Testis (tissue), 3 donors: ENCODE data around the gene ENG. TPM values are rescaled to one million over a fixed set of nuclear protein-coding genes. Genes with fewer than 3 reads are reported as not detected.

Experiments used
- DNase-seq: peaks from one replicate; pipeline ENCODE4 v3.0.0-alpha.2; 2019
- H3K27ac ChIP-seq, 2 donors: fragments of 200-600 bp; sonication (generic); one replicate each; pipeline ENCODE4 v1.5.1; 2019
- H3K27me3 ChIP-seq: fragments of 200-600 bp; sonication (generic); one replicate; pipeline ENCODE4 v1.5.1; 2019
- H3K36me3 ChIP-seq: fragments of 200-600 bp; sonication (generic); one replicate; pipeline ENCODE4 v1.5.1; 2017; ENCODE audit warnings: low read depth; ENCODE audit errors: missing control alignments
- H3K4me1 ChIP-seq: fragments of 200-600 bp; sonication (generic); one replicate; pipeline ENCODE4 v1.5.1; 2019
- H3K4me3 ChIP-seq, 2 donors: fragments of 200-600 bp; sonication (generic); one replicate each; pipeline ENCODE4 v1.5.1; 2017 to 2019
- H3K9me3 ChIP-seq: fragments of 200-600 bp; sonication (generic); one replicate; pipeline ENCODE4 v1.5.1; 2017
- CTCF ChIP-seq, 3 experiments: fragments of 450-650 bp in 2 of 3; fragments of 200-600 bp in 1 of 3; sonication (generic) in 1 of 3; IDR thresholded peaks; one replicate each; pipeline ENCODE4 v1.5.1; 2016 to 2019; ENCODE audit warnings: antibody characterized with exemption in 3 of 3, mild to moderate bottlenecking in 2 of 3, moderate library complexity in 1 of 3
- POLR2A ChIP-seq: fragments of 450-650 bp; IDR thresholded peaks from one replicate; pipeline ENCODE4 v1.6.1; 2017; ENCODE audit warnings: antibody characterized with exemption, mild to moderate bottlenecking, moderate library complexity
- WGBS, 2 donors: methylation state at CpG; one replicate each; pipeline ENCODE4 v1.1.5; 2018; 5-methylcytosine and 5-hydroxymethylcytosine counted together
- intact Hi-C: fragments of 100-400 bp; cut with DNase I; formaldehyde crosslinking; loops from one replicate; pipeline ENCODE4 v1.15.1; 2023; ENCODE audit warnings: low total_unique reads
- polyA plus RNA-seq: library from polyadenylated mRNA; stranded (reverse); fragments of 350-450 nt; fragmentation: Illumina TruSeq; extraction: RNeasy Lipid Tissue Mini Kit (QIAGEN cat#74804); gene quantifications from one replicate; pipeline ENCODE4 v1.2.3, GENCODE V29; 2014; ENCODE audit warnings: low read depth, low replicate concordance; ENCODE audit not compliant: insufficient read depth
- total RNA-seq, 2 donors: library from RNA; depleted of rRNA; stranded (reverse); fragments of >200 nt; gene quantifications; one replicate each; pipeline ENCODE4 v1.2.3, GENCODE V29; 2016

Gene ENG
- total and polyA plus RNA-seq, 3 donors from 2014 or later = 132 to 214 (median 144) TPM

DNA sequence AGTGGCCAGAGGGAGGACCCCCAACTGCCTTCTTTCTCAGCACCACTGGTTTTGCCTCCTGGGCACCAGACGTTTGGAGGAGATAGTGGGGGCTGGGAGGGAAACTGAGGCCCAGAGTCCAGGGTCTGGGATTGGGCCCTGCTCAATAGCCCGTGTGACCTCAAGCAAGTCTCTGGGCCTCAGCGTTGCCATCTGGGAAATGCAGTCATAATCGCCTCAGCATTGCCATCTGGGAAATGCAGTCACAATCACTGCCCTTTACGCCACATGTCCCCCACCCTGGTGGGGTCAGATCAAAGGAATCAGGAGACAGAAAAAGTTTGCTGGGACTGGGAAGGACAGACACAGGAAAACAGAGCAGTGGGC lies 77.6 kb downstream of the ENG start:
- 72 to 80% methylated on average over 4 to 5 of the region's 5 CpGs for WGBS, 2 donors
- H3K36me3 ChIP-seq = no peaks in the 10 kb centered on the region
- H3K9me3 ChIP-seq = no peaks in the 10 kb centered on the region
- TF ChIP-seq POLR2A (no peak), CTCF (IDR thresholded peaks at IDR 0.05) (no peak)
- no peak for DNase-seq
- no peak overlapping the region for H3K27ac ChIP-seq
- no peak overlapping the region for H3K4me3 ChIP-seq
- H3K4me1 ChIP-seq = peaks cover 4% of the 10 kb centered on the region
- H3K27me3 ChIP-seq = no peaks in the 10 kb centered on the region
- intact Hi-C loops = no loop called here

GRCh38 chr9:127776195-127776923 lies 78.1 kb downstream of the ENG start:
- peaks cover 4% of the 10 kb centered on the region for H3K4me1 ChIP-seq
- TF ChIP-seq CTCF (IDR thresholded peaks at IDR 0.05) = no peak
- TF ChIP-seq POLR2A = no peak
- no peaks in the 10 kb centered on the region for H3K36me3 ChIP-seq
- no peak overlapping the region for H3K4me3 ChIP-seq
- intact Hi-C loops = no loop called here
- H3K9me3 ChIP-seq = no peaks in the 10 kb centered on the region
- no peaks in the 10 kb centered on the region for H3K27me3 ChIP-seq
- H3K27ac ChIP-seq = no peak overlapping the region
- no peak for DNase-seq
- 66 to 78% methylated on average over 14 to 15 of the region's 15 CpGs for WGBS, 2 donors

DNA sequence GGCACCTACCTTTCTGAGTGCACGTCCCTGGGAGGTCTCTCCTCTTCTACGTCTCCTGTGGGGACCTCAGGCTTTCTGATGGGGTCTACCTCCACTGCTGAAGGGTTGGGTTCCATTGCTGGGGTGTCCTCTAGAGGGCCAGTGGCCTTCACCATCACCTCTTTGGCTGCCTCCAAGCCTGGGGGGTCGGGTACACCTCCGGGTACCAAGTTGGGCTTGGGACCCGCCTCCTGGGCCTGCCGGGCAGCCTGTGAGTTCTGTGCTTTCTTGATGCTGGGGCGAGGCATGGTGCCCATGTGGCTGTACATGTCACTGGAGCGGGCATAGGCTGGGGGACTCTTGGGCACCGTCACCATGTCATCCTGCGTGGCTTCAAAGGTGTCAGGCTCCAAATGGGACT lies 80.5 kb downstream of the ENG start:
- H3K9me3 ChIP-seq = no peaks in the 10 kb centered on the region
- no peak for DNase-seq
- H3K4me1 ChIP-seq = peaks cover 11% of the 10 kb centered on the region
- H3K36me3 ChIP-seq = no peaks in the 10 kb centered on the region
- H3K27me3 ChIP-seq = no peaks in the 10 kb centered on the region
- no peak overlapping the region for H3K4me3 ChIP-seq
- no peak for TF ChIP-seq POLR2A
- TF ChIP-seq CTCF (IDR thresholded peaks at IDR 0.05) = no peak
- intact Hi-C loops = no loop called here
- 82 to 92% methylated on average over 4 to 10 of the region's 10 CpGs for WGBS, 2 donors
- no peak overlapping the region for H3K27ac ChIP-seq

- Histone ChIP-seq H3K27me3 (no peaks in the 10 kb centered on the region), H3K4me1 (peaks cover 7% of the 10 kb centered on the region), H3K36me3 (no peaks in the 10 kb centered on the region), H3K27ac (no peak overlapping the region), H3K4me3 (no peak overlapping the region), H3K9me3 (no peaks in the 10 kb centered on the region)
- WGBS, 2 donors = 91 to 99% methylated on average over 3 of the region's 3 CpGs
- no peak for DNase-seq
- TF ChIP-seq CTCF (IDR thresholded peaks at IDR 0.05) (no peak), POLR2A (no peak)
- intact Hi-C loops = no loop called here
Measured at GRCh38 chr9:127773272-127773671, 81.2 kb downstream of the ENG start.

DNA sequence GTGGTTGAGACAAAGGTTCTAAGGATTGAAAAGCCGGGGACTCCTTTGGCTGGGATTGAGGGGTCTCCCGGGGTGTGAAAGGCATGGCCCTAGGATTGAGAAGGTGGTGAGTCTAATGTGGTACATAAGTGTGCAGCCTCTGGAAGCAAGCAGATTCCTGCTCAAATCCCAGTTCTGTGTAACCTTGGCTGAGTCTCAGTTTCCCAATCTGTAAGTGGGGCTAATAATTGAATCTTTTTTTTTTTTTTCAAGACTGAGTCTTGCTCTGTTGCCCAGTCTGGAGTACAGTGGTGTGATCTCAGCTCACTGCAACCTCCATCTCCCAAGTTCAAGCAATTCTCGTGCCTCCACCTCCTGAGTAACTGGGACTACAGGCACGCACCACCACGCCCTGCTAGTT lies 81.9 kb downstream of the ENG start:
- Histone ChIP-seq H3K4me1 (peaks cover 7% of the 10 kb centered on the region), H3K27me3 (no peaks in the 10 kb centered on the region), H3K27ac (no peak overlapping the region), H3K36me3 (no peaks in the 10 kb centered on the region), H3K4me3 (no peak overlapping the region), H3K9me3 (no peaks in the 10 kb centered on the region)
- no peak for DNase-seq
- WGBS, 2 donors = 84 to 94% methylated on average over 5 of the region's 5 CpGs
- TF ChIP-seq POLR2A (no peak), CTCF (IDR thresholded peaks at IDR 0.05) (no peak)
- intact Hi-C loops = no loop called here
